ENCODE measurements around the gene CSMD2. TPM values are rescaled to one million over a fixed set of nuclear protein-coding genes. Genes with fewer than 3 reads are reported as not detected.

Gene CSMD2
- total and polyA plus RNA-seq, 2 experiments from 2014 or later = 5.3 to 16.6 TPM

DNA sequence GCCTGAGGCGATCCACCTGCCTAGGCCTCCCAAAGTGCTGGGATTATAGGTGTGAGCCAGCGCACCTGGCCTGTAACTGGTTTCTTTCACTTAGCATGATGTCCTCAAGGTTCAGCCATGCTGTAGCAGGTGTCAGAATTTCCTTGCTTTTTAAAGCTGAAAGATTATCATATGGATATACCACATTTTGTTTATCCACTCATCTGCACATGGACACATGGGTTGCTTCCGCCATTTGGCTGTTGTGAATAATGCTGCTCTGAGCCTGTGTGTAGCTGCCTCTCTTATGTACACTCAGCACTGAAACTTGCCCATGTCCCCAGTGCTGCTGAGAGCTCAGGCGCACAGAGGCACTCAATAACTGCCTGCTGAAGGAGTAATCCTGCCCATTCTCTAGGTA, 11.8 kb downstream of the CSMD2 start:
- H3K9me2 ChIP-seq (ENCODE audit: insufficient read depth) = 0 out of 2 replicates have a peak, but pooled peaks cover 9% of the 10 kb centered on the region
- no peak overlapping the region for H2AFZ ChIP-seq
- peaks cover 7% of the 10 kb centered on the region; the same call in 1 of the 2 replicates for H4K20me1 ChIP-seq (replicated peaks; ENCODE audit: insufficient read depth)
- peaks cover 8% of the 10 kb centered on the region for H3K27me3 Mint-ChIP-seq (ENCODE audit: insufficient read depth, low read depth, poor library complexity)
- H3K36me3 Mint-ChIP-seq (ENCODE audit: low read depth) = peaks cover 17% of the 10 kb centered on the region
- TF ChIP-seq, protein P1, sequence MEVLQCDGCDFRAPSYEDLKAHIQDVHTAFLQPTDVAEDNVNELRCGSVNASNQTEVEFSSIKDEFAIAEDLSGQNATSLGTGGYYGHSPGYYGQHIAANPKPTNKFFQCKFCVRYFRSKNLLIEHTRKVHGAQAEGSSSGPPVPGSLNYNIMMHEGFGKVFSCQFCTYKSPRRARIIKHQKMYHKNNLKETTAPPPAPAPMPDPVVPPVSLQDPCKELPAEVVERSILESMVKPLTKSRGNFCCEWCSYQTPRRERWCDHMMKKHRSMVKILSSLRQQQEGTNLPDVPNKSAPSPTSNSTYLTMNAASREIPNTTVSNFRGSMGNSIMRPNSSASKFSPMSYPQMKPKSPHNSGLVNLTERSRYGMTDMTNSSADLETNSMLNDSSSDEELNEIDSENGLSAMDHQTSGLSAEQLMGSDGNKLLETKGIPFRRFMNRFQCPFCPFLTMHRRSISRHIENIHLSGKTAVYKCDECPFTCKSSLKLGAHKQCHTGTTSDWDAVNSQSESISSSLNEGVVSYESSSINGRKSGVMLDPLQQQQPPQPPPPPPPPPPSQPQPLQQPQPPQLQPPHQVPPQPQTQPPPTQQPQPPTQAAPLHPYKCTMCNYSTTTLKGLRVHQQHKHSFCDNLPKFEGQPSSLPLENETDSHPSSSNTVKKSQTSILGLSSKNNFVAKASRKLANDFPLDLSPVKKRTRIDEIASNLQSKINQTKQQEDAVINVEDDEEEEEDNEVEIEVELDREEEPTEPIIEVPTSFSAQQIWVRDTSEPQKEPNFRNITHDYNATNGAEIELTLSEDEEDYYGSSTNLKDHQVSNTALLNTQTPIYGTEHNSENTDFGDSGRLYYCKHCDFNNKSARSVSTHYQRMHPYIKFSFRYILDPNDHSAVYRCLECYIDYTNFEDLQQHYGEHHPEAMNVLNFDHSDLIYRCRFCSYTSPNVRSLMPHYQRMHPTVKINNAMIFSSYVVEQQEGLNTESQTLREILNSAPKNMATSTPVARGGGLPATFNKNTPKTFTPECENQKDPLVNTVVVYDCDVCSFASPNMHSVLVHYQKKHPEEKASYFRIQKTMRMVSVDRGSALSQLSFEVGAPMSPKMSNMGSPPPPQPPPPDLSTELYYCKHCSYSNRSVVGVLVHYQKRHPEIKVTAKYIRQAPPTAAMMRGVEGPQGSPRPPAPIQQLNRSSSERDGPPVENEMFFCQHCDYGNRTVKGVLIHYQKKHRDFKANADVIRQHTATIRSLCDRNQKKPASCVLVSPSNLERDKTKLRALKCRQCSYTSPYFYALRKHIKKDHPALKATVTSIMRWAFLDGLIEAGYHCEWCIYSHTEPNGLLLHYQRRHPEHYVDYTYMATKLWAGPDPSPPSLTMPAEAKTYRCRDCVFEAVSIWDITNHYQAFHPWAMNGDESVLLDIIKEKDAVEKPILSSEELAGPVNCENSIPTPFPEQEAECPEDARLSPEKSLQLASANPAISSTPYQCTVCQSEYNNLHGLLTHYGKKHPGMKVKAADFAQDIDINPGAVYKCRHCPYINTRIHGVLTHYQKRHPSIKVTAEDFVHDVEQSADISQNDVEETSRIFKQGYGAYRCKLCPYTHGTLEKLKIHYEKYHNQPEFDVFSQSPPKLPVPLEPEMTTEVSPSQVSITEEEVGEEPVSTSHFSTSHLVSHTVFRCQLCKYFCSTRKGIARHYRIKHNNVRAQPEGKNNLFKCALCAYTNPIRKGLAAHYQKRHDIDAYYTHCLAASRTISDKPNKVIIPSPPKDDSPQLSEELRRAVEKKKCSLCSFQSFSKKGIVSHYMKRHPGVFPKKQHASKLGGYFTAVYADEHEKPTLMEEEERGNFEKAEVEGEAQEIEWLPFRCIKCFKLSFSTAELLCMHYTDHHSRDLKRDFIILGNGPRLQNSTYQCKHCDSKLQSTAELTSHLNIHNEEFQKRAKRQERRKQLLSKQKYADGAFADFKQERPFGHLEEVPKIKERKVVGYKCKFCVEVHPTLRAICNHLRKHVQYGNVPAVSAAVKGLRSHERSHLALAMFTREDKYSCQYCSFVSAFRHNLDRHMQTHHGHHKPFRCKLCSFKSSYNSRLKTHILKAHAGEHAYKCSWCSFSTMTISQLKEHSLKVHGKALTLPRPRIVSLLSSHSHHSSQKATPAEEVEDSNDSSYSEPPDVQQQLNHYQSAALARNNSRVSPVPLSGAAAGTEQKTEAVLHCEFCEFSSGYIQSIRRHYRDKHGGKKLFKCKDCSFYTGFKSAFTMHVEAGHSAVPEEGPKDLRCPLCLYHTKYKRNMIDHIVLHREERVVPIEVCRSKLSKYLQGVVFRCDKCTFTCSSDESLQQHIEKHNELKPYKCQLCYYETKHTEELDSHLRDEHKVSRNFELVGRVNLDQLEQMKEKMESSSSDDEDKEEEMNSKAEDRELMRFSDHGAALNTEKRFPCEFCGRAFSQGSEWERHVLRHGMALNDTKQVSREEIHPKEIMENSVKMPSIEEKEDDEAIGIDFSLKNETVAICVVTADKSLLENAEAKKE (CRISPR knock-in tag; IDR thresholded peaks at IDR 0.05) = no peak
- TF ChIP-seq EZH2 (IDR thresholded peaks at IDR 0.05; ENCODE audit: low read depth, unreplicated experiment) (no peak), POLR2AphosphoS5 (IDR thresholded peaks at IDR 0.05; ENCODE audit: low read depth) (no peak), STAT1 (IDR thresholded peaks at IDR 0.05; ENCODE audit: unreplicated experiment) (no peak), ZNF114 (CRISPR knock-in tag; IDR thresholded peaks at IDR 0.05) (no peak), CREB1 (CRISPR knock-in tag; IDR thresholded peaks at IDR 0.05; ENCODE audit: low read depth) (no peak), ZNF331 (CRISPR knock-in tag; IDR thresholded peaks at IDR 0.05; ENCODE audit: low read depth) (no peak), NANOG (IDR thresholded peaks at IDR 0.05; ENCODE audit: borderline replicate concordance) (no peak), EZH2phosphoT487 (IDR thresholded peaks at IDR 0.05; ENCODE audit: unreplicated experiment) (no peak), JUNB (IDR thresholded peaks at IDR 0.05; ENCODE audit: unreplicated experiment) (no peak)
- TF ChIP-seq, protein P2, sequence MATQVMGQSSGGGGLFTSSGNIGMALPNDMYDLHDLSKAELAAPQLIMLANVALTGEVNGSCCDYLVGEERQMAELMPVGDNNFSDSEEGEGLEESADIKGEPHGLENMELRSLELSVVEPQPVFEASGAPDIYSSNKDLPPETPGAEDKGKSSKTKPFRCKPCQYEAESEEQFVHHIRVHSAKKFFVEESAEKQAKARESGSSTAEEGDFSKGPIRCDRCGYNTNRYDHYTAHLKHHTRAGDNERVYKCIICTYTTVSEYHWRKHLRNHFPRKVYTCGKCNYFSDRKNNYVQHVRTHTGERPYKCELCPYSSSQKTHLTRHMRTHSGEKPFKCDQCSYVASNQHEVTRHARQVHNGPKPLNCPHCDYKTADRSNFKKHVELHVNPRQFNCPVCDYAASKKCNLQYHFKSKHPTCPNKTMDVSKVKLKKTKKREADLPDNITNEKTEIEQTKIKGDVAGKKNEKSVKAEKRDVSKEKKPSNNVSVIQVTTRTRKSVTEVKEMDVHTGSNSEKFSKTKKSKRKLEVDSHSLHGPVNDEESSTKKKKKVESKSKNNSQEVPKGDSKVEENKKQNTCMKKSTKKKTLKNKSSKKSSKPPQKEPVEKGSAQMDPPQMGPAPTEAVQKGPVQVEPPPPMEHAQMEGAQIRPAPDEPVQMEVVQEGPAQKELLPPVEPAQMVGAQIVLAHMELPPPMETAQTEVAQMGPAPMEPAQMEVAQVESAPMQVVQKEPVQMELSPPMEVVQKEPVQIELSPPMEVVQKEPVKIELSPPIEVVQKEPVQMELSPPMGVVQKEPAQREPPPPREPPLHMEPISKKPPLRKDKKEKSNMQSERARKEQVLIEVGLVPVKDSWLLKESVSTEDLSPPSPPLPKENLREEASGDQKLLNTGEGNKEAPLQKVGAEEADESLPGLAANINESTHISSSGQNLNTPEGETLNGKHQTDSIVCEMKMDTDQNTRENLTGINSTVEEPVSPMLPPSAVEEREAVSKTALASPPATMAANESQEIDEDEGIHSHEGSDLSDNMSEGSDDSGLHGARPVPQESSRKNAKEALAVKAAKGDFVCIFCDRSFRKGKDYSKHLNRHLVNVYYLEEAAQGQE (IDR thresholded peaks at IDR 0.05; ENCODE audit: unreplicated experiment) = no peak
- TF ChIP-seq, protein P3, sequence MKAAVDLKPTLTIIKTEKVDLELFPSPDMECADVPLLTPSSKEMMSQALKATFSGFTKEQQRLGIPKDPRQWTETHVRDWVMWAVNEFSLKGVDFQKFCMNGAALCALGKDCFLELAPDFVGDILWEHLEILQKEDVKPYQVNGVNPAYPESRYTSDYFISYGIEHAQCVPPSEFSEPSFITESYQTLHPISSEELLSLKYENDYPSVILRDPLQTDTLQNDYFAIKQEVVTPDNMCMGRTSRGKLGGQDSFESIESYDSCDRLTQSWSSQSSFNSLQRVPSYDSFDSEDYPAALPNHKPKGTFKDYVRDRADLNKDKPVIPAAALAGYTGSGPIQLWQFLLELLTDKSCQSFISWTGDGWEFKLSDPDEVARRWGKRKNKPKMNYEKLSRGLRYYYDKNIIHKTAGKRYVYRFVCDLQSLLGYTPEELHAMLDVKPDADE (IDR thresholded peaks at IDR 0.05) = no peak
- TF ChIP-seq, protein P4, sequence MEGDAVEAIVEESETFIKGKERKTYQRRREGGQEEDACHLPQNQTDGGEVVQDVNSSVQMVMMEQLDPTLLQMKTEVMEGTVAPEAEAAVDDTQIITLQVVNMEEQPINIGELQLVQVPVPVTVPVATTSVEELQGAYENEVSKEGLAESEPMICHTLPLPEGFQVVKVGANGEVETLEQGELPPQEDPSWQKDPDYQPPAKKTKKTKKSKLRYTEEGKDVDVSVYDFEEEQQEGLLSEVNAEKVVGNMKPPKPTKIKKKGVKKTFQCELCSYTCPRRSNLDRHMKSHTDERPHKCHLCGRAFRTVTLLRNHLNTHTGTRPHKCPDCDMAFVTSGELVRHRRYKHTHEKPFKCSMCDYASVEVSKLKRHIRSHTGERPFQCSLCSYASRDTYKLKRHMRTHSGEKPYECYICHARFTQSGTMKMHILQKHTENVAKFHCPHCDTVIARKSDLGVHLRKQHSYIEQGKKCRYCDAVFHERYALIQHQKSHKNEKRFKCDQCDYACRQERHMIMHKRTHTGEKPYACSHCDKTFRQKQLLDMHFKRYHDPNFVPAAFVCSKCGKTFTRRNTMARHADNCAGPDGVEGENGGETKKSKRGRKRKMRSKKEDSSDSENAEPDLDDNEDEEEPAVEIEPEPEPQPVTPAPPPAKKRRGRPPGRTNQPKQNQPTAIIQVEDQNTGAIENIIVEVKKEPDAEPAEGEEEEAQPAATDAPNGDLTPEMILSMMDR (conservative IDR thresholded peaks at IDR 0.05; ENCODE audit: low read depth in 2 of 2) = no peak
- DNase-seq (ENCODE audit: low spot score) (no peak), ATAC-seq (no peak)
- H3K79me2 ChIP-seq (replicated peaks; ENCODE audit: insufficient read depth) = peaks cover 75% of the 10 kb centered on the region
- H3K4me2 ChIP-seq = no peak overlapping the region
- H3K4me1 ChIP-seq (ENCODE audit: insufficient read depth) = peaks cover 13% of the 10 kb centered on the region
- no peak overlapping the region for H3K4me3 ChIP-seq
- no peaks in the 10 kb centered on the region; the same call in 2 of the 3 replicates for H3K9me3 Mint-ChIP-seq
- H3K27me3 ChIP-seq (ENCODE audit: insufficient read depth) = no peaks in the 10 kb centered on the region
- H3K27ac ChIP-seq (ENCODE audit: low read depth) = no peak overlapping the region
- 0 out of 2 replicates have a peak, but pooled peaks cover 5% of the 10 kb centered on the region for H3F3A ChIP-seq (replicated peaks; ENCODE audit: low read depth)
- H3K36me3 ChIP-seq (ENCODE audit: insufficient read depth) = no peaks in the 10 kb centered on the region
- peaks cover 39% of the 10 kb centered on the region for H3K4me1 Mint-ChIP-seq
- H3K27ac Mint-ChIP-seq = no peak overlapping the region
- no peak overlapping the region for H3K4me3 Mint-ChIP-seq
